HepG2 (cell line): ENCODE data around the gene PLXNC1. TPM values are rescaled to one million over a fixed set of nuclear protein-coding genes. Genes with fewer than 3 reads are reported as not detected.

Source experiments
- EZH2 ChIP-seq: conservative IDR thresholded peaks from 2 replicates; pipeline ENCODE4 v1.6.1; 2012; ENCODE audit warnings: mild to moderate bottlenecking, low read depth, low read length, moderate library complexity
- FOSL1 ChIP-seq: sonication (generic); formaldehyde crosslinking; IDR thresholded peaks from 2 replicates; pipeline ENCODE4 v1.9.0; 2021; ENCODE audit warnings: missing genetic modification reagents, borderline replicate concordance
- FOXC1 ChIP-seq: sonication (generic); formaldehyde crosslinking; IDR thresholded peaks from 2 replicates; pipeline ENCODE4 v1.8.0; 2022; ENCODE audit warnings: mild to moderate bottlenecking, missing genetic modification reagents, borderline replicate concordance
- FOXO1 ChIP-seq: sonication (generic); formaldehyde crosslinking; IDR thresholded peaks from 2 replicates; pipeline ENCODE4 v1.4.0; 2020; ENCODE audit warnings: missing genetic modification reagents
- GRHL1 ChIP-seq: sonication (generic); formaldehyde crosslinking; conservative IDR thresholded peaks from 2 replicates; pipeline ENCODE4 v1.8.0; 2022; ENCODE audit warnings: missing genetic modification reagents
- HDAC2 ChIP-seq: sonication (generic); formaldehyde crosslinking; IDR thresholded peaks from 2 replicates; pipeline ENCODE4 v1.4.0; 2020; ENCODE audit warnings: missing genetic modification reagents
- HNRNPL ChIP-seq: fragments of 200-400 bp; formaldehyde crosslinking; IDR thresholded peaks from 2 replicates; pipeline ENCODE4 v1.6.1; 2017; ENCODE audit warnings: mild to moderate bottlenecking, low read depth, low read length
- HNRNPLL ChIP-seq: fragments of 200-400 bp; formaldehyde crosslinking; IDR thresholded peaks from 2 replicates; pipeline ENCODE4 v1.6.1; 2017; ENCODE audit warnings: mild to moderate bottlenecking, low read depth, low read length; ENCODE audit not compliant: poor library complexity, severe bottlenecking
- JARID2 ChIP-seq: sonication (generic); formaldehyde crosslinking; IDR thresholded peaks from 2 replicates; pipeline ENCODE4 v1.8.1; 2023; ENCODE audit warnings: missing genetic modification reagents, inconsistent platforms; ENCODE audit not compliant: insufficient replicate concordance
- KLF13 ChIP-seq: sonication (generic); formaldehyde crosslinking; IDR thresholded peaks from 2 replicates; pipeline ENCODE4 v1.4.0; 2020; ENCODE audit warnings: mild to moderate bottlenecking, missing genetic modification reagents
- KMT2A ChIP-seq: sonication (generic); formaldehyde crosslinking; IDR thresholded peaks from 2 replicates; pipeline ENCODE4 v1.4.0; 2020; ENCODE audit warnings: missing genetic modification reagents
- KMT2B ChIP-seq: IDR thresholded peaks from 2 replicates; pipeline ENCODE4 v1.6.1; 2016; ENCODE audit warnings: missing genetic modification reagents, missing compliant biosample characterization
- MYC ChIP-seq: sonication (generic); formaldehyde crosslinking; IDR thresholded peaks from 2 replicates; pipeline ENCODE4 v1.9.0; 2021; ENCODE audit warnings: missing genetic modification reagents, borderline replicate concordance
- PHF21A ChIP-seq: sonication (generic); formaldehyde crosslinking; IDR thresholded peaks from 2 replicates; pipeline ENCODE4 v1.5.0; 2020; ENCODE audit warnings: mild to moderate bottlenecking, missing genetic modification reagents
- POGZ ChIP-seq: sonication (generic); formaldehyde crosslinking; IDR thresholded peaks from 2 replicates; pipeline ENCODE4 v1.4.0; 2020; ENCODE audit warnings: mild to moderate bottlenecking, missing genetic modification reagents
- SNAPC5 ChIP-seq: sonication (generic); formaldehyde crosslinking; IDR thresholded peaks from 2 replicates; pipeline ENCODE4 v1.8.1; 2023; ENCODE audit warnings: mild to moderate bottlenecking, missing genetic modification reagents, borderline replicate concordance
- STAT5B ChIP-seq: sonication (generic); formaldehyde crosslinking; IDR thresholded peaks from 2 replicates; pipeline ENCODE4 v1.4.0; 2020; ENCODE audit warnings: missing genetic modification reagents
- STAT6 ChIP-seq: sonication (generic); formaldehyde crosslinking; IDR thresholded peaks from 2 replicates; pipeline ENCODE4 v1.4.0; 2020; ENCODE audit warnings: missing genetic modification reagents, mild to moderate bottlenecking, borderline replicate concordance
- TOE1 ChIP-seq: sonication (generic); formaldehyde crosslinking; IDR thresholded peaks from 2 replicates; pipeline ENCODE4 v1.4.0; 2020; ENCODE audit warnings: mild to moderate bottlenecking, missing genetic modification reagents
- ZFP1 ChIP-seq: IDR thresholded peaks from 2 replicates; pipeline ENCODE4 v1.6.1; 2016
- ZFP91 ChIP-seq: sonication (generic); formaldehyde crosslinking; IDR thresholded peaks from 2 replicates; pipeline ENCODE4 v1.9.0; 2022; ENCODE audit warnings: missing genetic modification reagents, mild to moderate bottlenecking, borderline replicate concordance
- ZMYM2 ChIP-seq: sonication (generic); formaldehyde crosslinking; IDR thresholded peaks from 2 replicates; pipeline ENCODE4 v1.8.0; 2022; ENCODE audit warnings: mild to moderate bottlenecking, missing genetic modification reagents
- ZNF337 ChIP-seq: sonication (generic); formaldehyde crosslinking; IDR thresholded peaks from 2 replicates; pipeline ENCODE4 v1.5.1; 2020; ENCODE audit warnings: missing genetic modification reagents, low read depth, mild to moderate bottlenecking, borderline replicate concordance
- polyA plus RNA-seq, 8 experiments: library from polyadenylated mRNA; depleted of rRNA in 3 of 8; stranded (reverse) in 7 of 8; unstranded in 1 of 8; fragments of >200 nt; fragmentation: Illumina TruSeq in 4 of 8; extraction: Trizol in 4 of 8; gene quantifications; 2 replicates each; pipeline versions ENCODE4 v1.2.1 to v1.2.3, GENCODE V29; 2011 to 2016; ENCODE audit warnings: low read depth in 4 of 8, missing spikeins in 1 of 8, mixed read lengths in 1 of 8; ENCODE audit not compliant: insufficient read depth in 1 of 8
- total RNA-seq, 5 experiments: library from RNA; depleted of rRNA; stranded (reverse); fragments of >200 nt; fragmentation: Illumina TruSeq; extraction: Trizol; gene quantifications; 2 replicates each; pipeline ENCODE4 v1.2.3, GENCODE V29; 2016; ENCODE audit warnings: low read depth in 1 of 5
- TF ChIP-seq, protein P1 (sequence below): sonication (generic); formaldehyde crosslinking; IDR thresholded peaks from 2 replicates; pipeline ENCODE4 v1.4.0; 2020; ENCODE audit warnings: missing genetic modification reagents

Gene PLXNC1
- total and polyA plus RNA-seq, 2 of the 13 experiments (the other 11 are each of a cell fraction or from before 2014, with no cell fraction given): 6.6 to 11.2 TPM

DNA sequence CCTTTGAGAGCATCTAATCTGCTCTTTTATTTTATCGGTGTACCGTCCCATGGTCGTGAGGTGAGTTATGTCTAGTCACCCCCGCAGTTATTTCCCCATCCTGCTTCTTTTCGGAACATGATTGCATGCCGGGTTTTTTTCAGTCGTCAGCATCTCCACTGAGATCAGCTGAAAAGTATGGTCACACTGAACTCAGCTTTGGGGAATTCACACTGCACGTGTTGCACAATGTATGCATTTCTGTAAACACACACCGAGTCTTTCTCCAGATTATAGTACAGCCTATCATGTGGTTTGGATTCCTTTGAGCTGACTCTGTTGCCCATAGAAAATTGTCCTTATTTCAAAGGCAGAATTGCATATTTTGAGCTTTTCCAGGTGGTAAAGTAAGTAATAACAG lies 24.6 kb downstream of the PLXNC1 start (continued):
- TF ChIP-seq GRHL1 (CRISPR knock-in tag) (no peak), STAT6 (CRISPR knock-in tag) (0 out of 2 replicates have a peak, but pooled peaks have one; percentile 40), KMT2A (CRISPR knock-in tag) (peak; percentile 72; the same call in 1 of the 2 replicates), KMT2B (peak; percentile 56; the same call in 1 of the 2 replicates), HNRNPLL (no peak), PHF21A (CRISPR knock-in tag) (0 out of 2 replicates have a peak, but pooled peaks have one; percentile 24), TOE1 (no peak), EZH2 (no peak), HNRNPL (no peak), FOSL1 (CRISPR knock-in tag) (no peak), ZFP91 (CRISPR knock-in tag) (no peak), ZMYM2 (CRISPR knock-in tag) (no peak), FOXC1 (no peak), ZFP1 (no peak), HDAC2 (CRISPR knock-in tag) (peak; percentile 86), MYC (no peak), JARID2 (CRISPR knock-in tag) (no peak), KLF13 (CRISPR knock-in tag) (no peak), SNAPC5 (CRISPR knock-in tag) (no peak), FOXO1 (peak; percentile 85), POGZ (0 out of 2 replicates have a peak, but pooled peaks have one; percentile 49), STAT5B (CRISPR knock-in tag) (no peak), ZNF337 (no peak)
- TF ChIP-seq, protein P1, sequence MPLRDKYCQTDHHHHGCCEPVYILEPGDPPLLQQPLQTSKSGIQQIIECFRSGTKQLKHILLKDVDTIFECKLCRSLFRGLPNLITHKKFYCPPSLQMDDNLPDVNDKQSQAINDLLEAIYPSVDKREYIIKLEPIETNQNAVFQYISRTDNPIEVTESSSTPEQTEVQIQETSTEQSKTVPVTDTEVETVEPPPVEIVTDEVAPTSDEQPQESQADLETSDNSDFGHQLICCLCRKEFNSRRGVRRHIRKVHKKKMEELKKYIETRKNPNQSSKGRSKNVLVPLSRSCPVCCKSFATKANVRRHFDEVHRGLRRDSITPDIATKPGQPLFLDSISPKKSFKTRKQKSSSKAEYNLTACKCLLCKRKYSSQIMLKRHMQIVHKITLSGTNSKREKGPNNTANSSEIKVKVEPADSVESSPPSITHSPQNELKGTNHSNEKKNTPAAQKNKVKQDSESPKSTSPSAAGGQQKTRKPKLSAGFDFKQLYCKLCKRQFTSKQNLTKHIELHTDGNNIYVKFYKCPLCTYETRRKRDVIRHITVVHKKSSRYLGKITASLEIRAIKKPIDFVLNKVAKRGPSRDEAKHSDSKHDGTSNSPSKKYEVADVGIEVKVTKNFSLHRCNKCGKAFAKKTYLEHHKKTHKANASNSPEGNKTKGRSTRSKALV: no peak
